H1 (cell line): Measurements from ENCODE around the gene CSAD. TPM values are rescaled to one million over a fixed set of nuclear protein-coding genes. Genes with fewer than 3 reads are reported as not detected.

Experiments used
- ASH2L ChIP-seq: fragments of 200-600, 300-600 bp; sonication (generic); IDR thresholded peaks from one replicate; pipeline ENCODE4 v1.7.1; 2017; ENCODE audit warnings: low read length
- BACH1 ChIP-seq: IDR thresholded peaks from 2 replicates; pipeline ENCODE4 v1.6.1; 2012; ENCODE audit warnings: low read length, improper control_type of control experiment
- EZH2 ChIP-seq: fragments of 200-600 bp; sonication (generic); IDR thresholded peaks from 2 replicates; pipeline ENCODE4 v1.7.1; 2012; ENCODE audit warnings: low read depth, mild to moderate bottlenecking, moderate library complexity, low read length, inconsistent platforms; ENCODE audit not compliant: severe bottlenecking
- POLR2AphosphoS5 ChIP-seq: IDR thresholded peaks from 2 replicates; pipeline ENCODE4 v1.6.1; 2011; ENCODE audit warnings: low read depth, low read length
- RXRA ChIP-seq: IDR thresholded peaks from 2 replicates; pipeline ENCODE4 v1.6.1; 2011; ENCODE audit warnings: low read depth, mild to moderate bottlenecking, low read length, moderate library complexity; ENCODE audit not compliant: insufficient read depth
- polyA plus RNA-seq, 7 experiments: library from polyadenylated mRNA; depleted of rRNA in 3 of 7; stranded (reverse) in 5 of 7; unstranded in 2 of 7; fragments of >200 nt in 5 of 7; fragments of 200-250 nt in 2 of 7; gene quantifications; 1 replicate in 5 of 7; 2 replicates in 1 of 7; 4 replicates in 1 of 7; pipeline versions ENCODE4 v1.2.1 to v1.2.3, GENCODE V29; 2011 to 2013; ENCODE audit warnings: missing spikeins in 2 of 7, mixed read lengths in 2 of 7
- total RNA-seq: library from RNA; stranded (reverse); fragmentation: NEBNext Ultra II Directional; extraction: Animal tissue kit (Norgen Biotek cat#: 25700); gene quantifications from 2 replicates; pipeline ENCODE4 v1.2.1, GENCODE V29; 2021
- TF ChIP-seq, protein P1 (sequence below): fragments of 300-600 bp; sonication (generic); IDR thresholded peaks from 2 replicates; pipeline ENCODE4 v1.7.1; 2012; ENCODE audit warnings: low read length, moderate library complexity, mild to moderate bottlenecking, inconsistent platforms; ENCODE audit not compliant: insufficient replicate concordance

The CSAD gene
- total and polyA plus RNA-seq, 2 of the 8 experiments (the other 6 are each of a cell fraction or from before 2014, with no cell fraction given) = 8.8 to 11.3 TPM

DNA sequence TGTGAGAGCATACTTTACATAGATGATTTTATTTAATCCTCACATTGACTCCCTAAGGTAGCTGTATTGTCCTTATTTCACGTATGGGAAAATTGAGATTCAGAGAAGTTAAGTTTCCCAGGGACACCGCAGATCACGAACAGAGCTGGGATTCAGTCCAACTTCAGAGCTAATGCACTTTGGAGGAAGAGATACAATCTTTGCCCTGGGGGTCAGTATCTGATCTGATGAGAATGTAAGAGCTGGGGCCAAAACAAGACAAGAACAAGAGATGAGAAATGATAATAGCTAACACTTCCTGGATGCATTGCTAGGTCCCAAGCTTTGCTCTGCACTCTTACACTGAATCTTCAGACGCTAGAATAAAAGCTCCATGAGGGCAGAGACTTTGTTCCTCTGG is 6.0 kb upstream of the CSAD start (continued):
- TF ChIP-seq, protein P1, sequence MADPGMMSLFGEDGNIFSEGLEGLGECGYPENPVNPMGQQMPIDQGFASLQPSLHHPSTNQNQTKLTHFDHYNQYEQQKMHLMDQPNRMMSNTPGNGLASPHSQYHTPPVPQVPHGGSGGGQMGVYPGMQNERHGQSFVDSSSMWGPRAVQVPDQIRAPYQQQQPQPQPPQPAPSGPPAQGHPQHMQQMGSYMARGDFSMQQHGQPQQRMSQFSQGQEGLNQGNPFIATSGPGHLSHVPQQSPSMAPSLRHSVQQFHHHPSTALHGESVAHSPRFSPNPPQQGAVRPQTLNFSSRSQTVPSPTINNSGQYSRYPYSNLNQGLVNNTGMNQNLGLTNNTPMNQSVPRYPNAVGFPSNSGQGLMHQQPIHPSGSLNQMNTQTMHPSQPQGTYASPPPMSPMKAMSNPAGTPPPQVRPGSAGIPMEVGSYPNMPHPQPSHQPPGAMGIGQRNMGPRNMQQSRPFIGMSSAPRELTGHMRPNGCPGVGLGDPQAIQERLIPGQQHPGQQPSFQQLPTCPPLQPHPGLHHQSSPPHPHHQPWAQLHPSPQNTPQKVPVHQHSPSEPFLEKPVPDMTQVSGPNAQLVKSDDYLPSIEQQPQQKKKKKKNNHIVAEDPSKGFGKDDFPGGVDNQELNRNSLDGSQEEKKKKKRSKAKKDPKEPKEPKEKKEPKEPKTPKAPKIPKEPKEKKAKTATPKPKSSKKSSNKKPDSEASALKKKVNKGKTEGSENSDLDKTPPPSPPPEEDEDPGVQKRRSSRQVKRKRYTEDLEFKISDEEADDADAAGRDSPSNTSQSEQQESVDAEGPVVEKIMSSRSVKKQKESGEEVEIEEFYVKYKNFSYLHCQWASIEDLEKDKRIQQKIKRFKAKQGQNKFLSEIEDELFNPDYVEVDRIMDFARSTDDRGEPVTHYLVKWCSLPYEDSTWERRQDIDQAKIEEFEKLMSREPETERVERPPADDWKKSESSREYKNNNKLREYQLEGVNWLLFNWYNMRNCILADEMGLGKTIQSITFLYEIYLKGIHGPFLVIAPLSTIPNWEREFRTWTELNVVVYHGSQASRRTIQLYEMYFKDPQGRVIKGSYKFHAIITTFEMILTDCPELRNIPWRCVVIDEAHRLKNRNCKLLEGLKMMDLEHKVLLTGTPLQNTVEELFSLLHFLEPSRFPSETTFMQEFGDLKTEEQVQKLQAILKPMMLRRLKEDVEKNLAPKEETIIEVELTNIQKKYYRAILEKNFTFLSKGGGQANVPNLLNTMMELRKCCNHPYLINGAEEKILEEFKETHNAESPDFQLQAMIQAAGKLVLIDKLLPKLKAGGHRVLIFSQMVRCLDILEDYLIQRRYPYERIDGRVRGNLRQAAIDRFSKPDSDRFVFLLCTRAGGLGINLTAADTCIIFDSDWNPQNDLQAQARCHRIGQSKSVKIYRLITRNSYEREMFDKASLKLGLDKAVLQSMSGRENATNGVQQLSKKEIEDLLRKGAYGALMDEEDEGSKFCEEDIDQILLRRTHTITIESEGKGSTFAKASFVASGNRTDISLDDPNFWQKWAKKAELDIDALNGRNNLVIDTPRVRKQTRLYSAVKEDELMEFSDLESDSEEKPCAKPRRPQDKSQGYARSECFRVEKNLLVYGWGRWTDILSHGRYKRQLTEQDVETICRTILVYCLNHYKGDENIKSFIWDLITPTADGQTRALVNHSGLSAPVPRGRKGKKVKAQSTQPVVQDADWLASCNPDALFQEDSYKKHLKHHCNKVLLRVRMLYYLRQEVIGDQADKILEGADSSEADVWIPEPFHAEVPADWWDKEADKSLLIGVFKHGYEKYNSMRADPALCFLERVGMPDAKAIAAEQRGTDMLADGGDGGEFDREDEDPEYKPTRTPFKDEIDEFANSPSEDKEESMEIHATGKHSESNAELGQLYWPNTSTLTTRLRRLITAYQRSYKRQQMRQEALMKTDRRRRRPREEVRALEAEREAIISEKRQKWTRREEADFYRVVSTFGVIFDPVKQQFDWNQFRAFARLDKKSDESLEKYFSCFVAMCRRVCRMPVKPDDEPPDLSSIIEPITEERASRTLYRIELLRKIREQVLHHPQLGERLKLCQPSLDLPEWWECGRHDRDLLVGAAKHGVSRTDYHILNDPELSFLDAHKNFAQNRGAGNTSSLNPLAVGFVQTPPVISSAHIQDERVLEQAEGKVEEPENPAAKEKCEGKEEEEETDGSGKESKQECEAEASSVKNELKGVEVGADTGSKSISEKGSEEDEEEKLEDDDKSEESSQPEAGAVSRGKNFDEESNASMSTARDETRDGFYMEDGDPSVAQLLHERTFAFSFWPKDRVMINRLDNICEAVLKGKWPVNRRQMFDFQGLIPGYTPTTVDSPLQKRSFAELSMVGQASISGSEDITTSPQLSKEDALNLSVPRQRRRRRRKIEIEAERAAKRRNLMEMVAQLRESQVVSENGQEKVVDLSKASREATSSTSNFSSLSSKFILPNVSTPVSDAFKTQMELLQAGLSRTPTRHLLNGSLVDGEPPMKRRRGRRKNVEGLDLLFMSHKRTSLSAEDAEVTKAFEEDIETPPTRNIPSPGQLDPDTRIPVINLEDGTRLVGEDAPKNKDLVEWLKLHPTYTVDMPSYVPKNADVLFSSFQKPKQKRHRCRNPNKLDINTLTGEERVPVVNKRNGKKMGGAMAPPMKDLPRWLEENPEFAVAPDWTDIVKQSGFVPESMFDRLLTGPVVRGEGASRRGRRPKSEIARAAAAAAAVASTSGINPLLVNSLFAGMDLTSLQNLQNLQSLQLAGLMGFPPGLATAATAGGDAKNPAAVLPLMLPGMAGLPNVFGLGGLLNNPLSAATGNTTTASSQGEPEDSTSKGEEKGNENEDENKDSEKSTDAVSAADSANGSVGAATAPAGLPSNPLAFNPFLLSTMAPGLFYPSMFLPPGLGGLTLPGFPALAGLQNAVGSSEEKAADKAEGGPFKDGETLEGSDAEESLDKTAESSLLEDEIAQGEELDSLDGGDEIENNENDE = no peak
- TF ChIP-seq POLR2AphosphoS5 (no peak), ASH2L (no peak), BACH1 (no peak), EZH2 (no peak), RXRA (no peak)
